Brain pericyte (primary cell): Measurements from ENCODE around the gene PCSK5.
"Not testable (repeated sequence)": the region's sequence is repeated elsewhere in the genome, so short reads cannot be mapped to it uniquely, and the experiment has no call there.

ENCODE experiments used
- DNase-seq: peaks from one replicate; pipeline ENCODE4 v3.0.0-alpha.2; 2012; ENCODE audit warnings: low read depth, low spot score

Gene PCSK5

DNA sequence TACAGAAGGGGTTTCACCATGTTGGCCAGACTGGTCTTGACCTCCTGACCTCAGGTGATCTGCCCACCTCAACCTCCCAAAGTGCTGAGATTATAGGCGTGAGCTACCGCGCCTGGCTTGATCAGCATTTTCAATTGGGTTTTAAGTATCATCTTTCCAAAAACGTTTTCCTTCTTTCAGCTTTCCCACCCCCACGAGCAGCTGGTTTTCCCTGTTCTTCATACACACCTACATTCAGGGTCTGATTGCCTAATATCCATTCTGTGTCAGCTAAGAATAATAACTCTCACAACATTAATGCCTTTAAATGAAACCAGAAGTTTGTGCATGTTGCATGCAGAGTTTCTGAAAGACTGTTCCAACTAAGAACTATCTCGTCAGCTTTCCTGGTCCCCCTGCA, 465.4 kb downstream of the PCSK5 start:
- no peak for DNase-seq

DNA sequence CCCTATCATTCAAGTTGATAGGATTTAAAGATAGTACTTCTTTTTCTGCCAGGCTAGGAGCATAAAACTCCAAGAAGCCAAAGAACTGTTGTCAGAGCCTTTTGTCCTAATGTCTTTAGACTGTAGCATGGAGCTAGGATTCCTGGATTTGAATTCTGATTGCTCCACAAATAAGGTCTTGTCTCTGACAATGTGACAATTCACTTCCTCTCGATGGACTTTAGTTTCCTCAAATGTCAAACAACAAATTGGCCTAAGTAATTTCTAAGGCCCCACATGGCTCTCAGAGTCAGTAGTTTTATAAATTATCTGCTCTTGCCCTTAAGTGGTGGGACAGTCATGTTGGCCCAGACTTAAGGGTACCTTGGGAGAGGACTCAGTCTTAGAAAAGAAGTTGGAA, 467.1 kb downstream of the PCSK5 start:
- DNase-seq = no peak

DNA sequence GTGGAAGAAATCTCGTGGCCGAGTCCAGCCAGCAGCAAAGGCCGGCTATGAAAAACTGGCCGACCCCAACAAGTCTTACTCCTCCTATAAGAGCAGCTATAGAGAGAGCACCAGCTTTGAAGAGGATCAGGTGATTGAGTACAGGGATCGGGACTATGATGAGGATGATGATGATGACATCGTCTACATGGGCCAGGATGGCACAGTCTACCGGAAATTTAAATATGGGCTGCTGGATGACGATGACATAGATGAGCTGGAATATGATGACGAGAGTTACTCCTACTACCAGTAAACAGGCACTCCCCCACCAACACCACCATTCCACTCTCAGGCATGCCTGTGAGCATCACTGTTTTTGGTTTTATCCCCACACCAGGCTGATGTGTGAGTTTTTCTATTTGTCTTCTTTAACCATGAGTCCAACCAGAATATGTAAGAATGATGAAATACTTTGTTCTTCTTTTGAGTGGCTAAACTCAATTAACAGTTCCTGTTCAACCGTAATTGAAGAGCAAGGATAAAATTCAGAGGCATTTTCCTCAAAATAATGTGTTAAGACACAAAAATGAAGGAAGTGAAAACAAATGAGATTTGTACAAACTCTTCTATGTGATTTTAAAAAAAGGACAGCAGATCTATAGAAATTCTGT, 468.3 kb downstream of the PCSK5 start:
- no peak for DNase-seq

- DNase-seq = no peak
These were observed 468.9 kb downstream of the PCSK5 start for GRCh38 chr9:76359365-76359764.

DNA sequence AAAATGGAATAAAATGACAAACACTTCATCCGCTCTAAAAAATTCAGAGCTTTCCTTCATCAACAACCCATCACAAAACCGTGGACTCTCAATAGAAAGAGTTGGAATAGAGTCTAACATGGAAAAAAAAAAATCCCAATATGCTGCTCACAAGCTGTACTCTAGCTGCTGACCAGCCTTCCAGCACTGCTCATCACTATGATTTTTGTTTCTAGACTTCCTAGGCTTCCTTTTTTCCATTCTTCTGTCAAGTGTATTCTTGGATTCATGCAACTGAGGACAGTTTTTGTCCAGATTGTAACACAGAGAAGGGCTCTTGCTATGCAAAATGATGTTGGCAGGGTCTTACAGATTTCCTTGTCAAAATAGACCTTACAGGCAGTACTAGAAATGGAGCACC, 469.3 kb downstream of the PCSK5 start:
- no peak for DNase-seq

GRCh38 chr9:76362332-76363031, 472.0 kb downstream of the PCSK5 start:
- DNase-seq = not testable (repeated sequence)

DNA sequence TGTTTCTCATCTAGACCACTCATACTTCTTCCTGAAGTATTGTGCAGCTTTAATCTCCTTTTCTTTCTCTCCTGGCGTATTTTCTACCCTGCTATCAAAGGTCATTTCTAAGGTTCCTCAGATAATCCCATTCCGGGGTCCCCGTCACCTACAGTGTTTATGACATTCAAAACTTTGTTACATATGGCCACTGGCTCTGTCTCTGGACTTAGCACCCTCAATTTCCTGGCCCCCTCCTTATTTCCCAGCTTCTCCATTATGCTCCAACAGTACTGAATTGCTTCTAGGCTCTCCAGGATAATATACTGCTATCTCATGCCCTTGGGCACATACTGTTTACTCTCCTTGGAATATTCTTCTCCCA, 472.5 kb downstream of the PCSK5 start:
- DNase-seq = no peak

DNA sequence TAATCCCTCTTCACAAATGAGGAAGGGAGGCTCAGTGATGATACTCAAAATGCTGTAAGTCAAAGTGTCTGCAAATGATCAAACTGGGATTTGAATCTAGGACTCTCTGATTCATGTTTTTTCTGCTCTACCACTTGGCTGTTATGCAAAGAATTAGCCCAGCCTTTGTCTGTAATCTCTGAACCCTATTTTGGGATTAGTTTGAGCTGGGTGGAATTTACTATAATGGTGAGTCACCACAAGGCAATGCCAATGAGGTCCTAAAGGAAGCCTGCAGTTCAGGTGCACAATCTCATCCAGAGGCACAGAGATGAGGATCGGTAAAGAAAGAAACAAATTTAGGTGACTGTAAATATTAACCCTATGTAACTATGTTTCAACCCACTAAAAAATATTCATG, 474.6 kb downstream of the PCSK5 start:
- no peak for DNase-seq

DNA sequence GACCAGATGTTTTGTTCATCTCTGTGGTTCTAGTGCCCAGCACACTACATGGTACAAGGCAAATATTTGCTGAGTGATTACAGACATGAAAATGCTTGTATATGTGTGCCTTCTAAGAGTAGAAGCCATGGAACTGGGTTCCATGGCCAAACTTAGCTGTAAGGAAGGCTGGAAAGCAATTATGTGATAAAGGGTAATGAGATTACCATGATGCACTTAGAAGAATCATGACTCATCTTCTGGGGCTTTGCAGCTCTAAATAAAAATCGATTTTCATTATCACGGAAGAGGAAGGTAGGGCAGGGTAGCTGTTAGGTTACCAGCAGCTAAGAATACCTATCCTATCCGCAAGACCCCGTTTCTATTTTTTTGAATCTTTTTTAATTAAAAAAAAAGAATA, 475.8 kb downstream of the PCSK5 start:
- no peak for DNase-seq

- no peak for DNase-seq
These were observed 479.1 kb downstream of the PCSK5 start for GRCh38 chr9:76369583-76369982.

DNA sequence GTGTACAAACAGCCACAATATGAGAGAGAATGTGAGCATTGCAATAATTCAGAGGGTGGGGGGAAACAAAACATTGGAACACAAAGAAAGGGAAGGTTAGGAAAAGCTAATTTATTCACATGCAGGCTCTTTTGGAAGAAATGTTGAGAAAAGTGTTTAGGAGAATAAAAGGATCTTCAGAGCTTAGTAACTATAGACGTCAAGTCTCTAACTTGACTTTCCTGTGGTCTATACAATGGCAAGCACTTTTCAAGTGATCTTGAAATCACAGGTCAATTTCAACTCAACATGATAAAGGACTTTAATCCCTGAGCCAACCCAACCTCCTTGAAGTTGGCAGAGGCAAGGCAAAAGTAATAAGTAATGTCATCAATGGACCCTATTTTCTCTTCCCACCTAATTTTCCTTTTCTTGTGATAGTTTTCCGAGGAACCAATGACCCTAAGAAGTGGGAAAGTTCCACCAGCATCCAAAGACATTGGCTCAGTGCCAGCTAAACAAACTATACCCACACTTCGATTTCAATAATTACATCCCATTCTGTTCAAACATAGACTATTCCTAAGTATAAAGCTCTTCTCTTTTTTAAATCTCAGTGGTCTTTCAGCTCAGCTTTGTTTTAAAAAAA, 480.0 kb downstream of the PCSK5 start:
- DNase-seq = no peak

DNA sequence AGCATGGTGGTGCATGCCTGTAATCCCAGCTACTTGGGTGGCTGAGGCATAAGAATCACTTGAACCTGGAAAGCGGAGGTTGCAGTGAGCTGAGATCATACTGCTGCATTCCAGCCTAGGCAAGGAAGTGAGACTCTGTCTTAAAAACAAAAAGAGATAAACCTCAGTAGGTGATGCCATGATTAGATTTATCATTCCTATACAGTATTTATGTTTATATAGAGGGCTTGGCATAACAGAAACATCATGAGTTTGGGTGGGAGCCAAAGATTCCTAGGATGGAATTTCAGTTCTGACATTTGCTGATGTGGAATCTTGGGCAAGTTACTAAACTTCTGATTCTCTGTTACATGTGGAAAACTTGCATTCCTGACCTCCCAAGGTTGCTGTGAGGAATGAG, 481.4 kb downstream of the PCSK5 start:
- no peak for DNase-seq

- DNase-seq = no peak
These were observed 481.9 kb downstream of the PCSK5 start for GRCh38 chr9:76372336-76372735.

- no peak for DNase-seq
These were observed 482.8 kb downstream of the PCSK5 start for GRCh38 chr9:76373173-76373783.

DNA sequence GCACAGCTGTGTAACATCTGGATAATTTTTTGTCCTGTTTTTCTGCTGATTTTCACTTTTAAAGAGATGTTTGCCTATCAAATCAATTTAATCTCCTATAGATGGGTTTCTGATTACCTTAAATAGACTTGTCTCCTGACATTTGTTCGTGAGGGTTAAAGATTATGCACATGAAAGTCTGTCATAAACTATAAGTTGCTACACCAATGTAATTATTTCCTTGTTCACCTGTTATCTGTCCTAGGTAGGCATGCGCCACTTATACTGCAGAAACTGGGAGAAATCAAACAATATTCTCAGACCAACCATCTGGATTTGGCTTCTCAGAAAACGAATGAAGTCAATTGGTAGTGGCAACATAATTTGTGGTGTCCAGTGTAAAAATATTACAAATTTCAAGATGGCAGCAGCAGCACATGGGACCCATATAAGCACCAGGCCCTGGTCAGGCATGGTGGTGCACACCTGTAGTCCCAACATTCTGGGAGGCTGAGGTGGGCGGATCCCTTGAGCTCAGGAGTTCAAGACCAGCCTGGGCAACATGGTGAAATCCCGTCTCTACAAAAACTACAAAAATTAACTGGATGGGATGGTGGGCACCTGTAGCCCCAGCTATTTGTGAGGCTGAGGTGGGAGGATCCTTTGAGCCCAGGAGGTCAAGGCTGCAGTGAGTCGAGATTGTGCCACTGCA, 483.5 kb downstream of the PCSK5 start:
- no peak for DNase-seq

GRCh38 chr9:76374783-76375559, 484.5 kb downstream of the PCSK5 start:
- DNase-seq = peak; percentile 83

DNA sequence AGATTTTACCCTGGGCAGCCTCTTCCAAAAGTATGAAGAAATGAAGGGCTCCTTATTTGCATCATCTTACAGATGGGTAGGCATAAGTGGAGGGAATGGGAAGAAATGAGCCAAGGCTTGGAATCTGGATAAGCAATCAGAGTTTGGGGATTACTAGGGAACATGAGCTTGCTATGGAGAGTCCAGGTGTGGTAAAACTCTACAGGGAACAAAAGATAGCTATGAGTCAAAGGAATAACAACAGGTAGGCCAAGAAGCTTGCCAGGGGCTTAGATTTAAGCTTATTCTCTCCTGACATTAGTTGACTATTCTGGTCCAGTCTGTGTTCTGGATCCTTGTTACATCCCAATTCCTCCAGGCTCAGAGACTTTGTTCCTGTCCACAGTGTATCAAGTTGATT, 487.3 kb downstream of the PCSK5 start:
- DNase-seq = no peak

DNA sequence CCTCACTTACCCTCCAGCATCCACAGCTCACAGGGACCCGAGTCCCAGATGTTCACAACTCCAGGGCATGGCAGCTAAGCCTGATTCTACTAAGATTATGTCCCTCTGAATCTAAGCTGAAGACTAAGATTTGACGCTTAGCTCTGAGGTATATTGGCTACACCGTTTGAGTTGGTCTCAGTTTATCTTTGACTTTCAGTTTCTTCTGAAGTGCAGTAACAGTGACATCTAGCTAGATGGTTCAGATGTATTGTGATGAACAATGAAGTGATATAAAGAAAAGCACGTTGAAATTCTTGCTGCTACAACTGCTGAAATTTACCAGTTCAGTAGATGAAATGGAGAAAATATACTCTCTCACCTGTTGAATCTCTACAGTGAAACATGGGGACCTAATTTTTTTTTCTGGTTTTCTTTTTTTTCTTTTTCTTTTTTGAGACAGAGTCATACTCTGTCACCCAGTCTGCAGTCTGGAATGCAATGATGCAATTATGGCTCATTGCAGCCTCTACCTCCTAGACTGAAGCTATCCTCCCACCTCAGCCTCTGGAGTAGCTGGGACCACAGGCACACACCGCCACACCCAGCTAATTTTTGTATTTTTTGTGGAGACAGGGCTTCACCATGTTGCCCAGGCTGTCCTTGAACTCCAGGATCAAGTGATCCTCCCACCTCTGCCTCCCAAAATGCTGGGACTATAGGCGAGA, 488.0 kb downstream of the PCSK5 start:
- DNase-seq = no peak

DNA sequence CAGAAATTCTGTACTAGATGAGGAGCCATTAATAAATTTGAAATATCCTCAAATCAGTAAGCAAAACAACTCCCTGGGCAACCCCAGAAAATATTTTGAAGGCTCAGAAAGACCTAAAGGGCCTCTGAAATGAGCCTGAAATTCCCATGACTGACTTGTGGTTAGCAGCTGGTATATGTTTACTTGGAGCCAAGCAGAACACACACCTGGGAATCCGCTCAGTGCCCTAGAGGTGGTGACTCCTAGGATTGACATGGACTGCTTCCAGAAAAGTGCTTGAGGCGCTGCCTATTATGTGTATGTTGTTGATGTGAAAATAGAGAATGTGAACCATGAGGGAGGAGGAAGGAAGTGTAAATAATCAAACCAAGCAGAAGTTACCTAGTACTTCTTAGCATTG, 489.0 kb downstream of the PCSK5 start:
- no peak for DNase-seq

DNA sequence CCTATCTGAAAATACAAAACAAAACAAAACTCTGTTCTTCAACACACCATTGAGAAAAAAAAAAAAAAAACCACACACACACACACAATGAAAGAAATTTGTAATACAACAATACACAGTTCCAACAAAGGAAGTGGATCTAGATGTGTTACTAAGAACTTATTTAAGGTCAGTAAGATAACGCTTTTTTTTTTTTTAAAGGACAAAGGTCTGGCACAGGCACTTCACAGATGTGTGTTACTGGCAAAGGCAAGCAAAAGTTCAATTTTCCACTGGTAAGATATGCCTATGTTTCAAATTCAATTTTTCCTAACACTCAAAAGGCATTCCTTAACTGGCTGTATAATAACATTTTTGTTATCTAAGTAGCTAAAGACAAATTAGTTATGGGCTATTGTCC, 500.2 kb downstream of the PCSK5 start:
- DNase-seq = no peak
